ENCODE data around the gene TUSC1.
"Not testable (repeated sequence)": the region's sequence is repeated elsewhere in the genome, so short reads cannot be mapped to it uniquely, and the experiment has no call there.

The TUSC1 gene

GRCh38 chr9:25678147-25678666 lies at the start of gene TUSC1:
Gene TUSC1, minus strand, starts transcription at chr9:25678444. Its CDS starts 132 bp downstream, at chr9:25678312.
- DNase-seq (ENCODE audit: low read depth, low spot score) = no peak

GRCh38 chr9:25726871-25727410 lies 48.7 kb upstream of the TUSC1 start:
- DNase-seq (ENCODE audit: low read depth, low spot score) = no peak

DNA sequence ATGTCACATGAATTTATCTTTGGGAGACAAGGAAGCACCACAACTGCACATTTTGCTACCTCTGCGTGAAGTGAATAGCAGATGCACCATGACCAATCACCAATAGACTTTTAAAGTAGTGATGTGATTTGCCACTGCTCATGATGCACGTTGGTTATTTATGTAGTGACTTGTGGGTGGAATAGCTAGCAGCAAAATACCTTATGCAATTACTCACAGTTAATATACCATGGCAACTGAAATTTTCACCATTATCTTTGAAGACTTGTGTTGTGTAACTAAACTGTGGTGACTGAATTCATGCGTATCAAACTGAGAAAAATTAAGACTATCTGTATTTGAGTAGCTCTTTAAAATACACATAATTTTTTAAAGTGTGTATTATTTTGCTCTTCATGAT lies 46.2 kb upstream of the TUSC1 start:
- no peak for DNase-seq (ENCODE audit: low read depth, low spot score)

DNA sequence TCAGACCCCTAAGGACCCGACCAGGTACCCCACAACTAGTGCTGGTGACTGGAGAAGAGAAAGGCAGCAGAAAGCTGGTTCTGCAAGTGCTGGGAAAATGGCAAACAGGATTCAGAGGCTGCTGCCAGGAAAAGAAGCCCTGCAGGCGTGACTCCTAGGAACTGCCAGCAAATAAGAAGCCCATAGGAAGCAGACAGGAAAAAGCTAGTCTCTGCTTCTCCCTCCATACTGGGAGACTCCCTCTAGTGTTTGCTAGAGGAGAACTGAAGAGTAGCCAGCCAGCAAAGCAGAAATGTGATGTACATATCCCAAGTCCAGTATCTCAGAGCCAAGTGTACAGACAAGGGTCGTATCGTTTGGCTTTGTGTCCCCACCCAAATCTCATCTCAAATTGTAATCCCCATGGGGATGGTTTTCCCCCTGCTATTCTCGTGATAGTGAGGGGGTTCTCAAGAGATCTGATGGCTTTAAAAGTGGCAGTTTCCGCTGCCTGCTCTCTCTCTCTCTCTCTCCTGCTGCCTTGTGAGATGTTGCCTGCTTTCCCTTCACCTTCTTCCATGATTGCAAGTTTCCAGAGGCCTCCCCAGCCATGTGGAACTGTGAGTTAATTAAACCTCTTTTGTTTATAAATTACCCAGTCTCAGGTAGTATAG lies 38.1 kb upstream of the TUSC1 start:
- DNase-seq (ENCODE audit: low read depth, low spot score) = no peak

GRCh38 chr9:25709941-25710340 lies 31.7 kb upstream of the TUSC1 start:
- DNase-seq (ENCODE audit: low read depth, low spot score) = no peak

DNA sequence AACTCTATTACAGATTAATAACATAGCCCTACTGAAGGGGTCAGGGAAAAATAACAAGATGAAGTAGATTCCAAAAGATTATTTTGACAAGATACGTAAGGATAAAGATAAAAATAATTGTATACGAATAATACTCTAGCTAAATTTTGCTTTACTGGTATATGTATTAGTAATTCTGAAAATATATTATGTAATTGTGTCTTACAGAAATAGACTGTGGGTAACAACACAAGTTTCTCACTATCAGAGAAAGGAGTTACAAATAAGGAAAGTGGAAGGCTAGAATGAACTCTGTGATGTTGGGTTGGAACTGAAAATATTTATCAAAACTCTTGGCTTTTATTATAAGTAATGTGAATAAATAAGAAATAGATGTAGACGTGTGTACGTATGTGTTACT lies 26.6 kb upstream of the TUSC1 start:
- DNase-seq (ENCODE audit: low read depth, low spot score) = no peak

DNA sequence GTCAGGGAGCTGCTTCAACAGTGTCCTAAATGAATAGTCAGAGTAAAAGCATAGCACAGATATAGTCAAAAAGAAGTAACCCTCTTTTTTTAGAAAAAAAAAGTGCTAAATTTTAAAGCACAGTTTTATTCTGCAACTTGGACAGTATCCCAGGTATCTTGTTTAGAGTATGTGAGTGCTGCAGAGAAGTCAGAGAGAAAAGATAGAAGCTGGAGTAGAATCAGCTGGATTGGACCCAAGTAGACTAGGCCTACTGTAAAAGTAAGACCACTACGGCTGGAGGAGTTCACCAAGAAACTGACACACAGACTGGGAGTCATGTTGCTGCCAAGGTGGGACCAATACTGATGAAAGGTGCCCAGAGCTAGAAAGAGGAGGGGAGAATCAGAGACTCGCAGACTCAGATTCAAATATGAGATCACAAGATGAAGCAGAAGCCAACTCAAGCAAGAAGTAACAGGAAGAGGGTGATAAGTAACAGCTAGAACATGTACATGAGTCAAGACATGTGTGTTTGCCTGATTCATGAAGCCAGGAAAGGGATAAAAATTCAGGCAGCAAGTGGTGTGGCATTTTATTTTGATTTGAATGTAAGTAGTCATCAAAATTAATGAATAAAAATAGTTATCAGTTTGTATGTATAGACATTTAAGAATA lies 25.6 kb upstream of the TUSC1 start:
- DNase-seq (ENCODE audit: low read depth, low spot score) = no peak

- no peak for DNase-seq (ENCODE audit: low read depth, low spot score)
These were observed 24.3 kb upstream of the TUSC1 start for GRCh38 chr9:25702536-25702935.

DNA sequence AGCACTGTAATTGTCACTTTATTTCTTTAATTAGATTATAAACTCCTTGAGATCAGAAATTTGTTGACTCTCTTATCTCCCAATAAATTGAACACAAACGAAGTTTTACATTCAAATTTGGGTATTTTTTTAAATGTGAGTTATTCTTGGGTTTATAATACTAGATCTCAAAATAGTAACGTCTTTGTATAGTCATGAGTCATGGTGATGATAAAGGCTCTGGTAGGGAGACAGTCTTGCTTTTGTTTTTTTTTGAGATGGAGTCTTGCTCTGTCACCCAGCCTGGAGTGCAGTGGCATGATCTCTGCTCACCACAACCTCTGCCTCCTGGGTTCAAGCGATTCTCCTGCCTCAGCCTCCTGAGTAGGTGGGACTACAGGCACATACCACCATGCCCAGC lies 22.7 kb upstream of the TUSC1 start:
- not testable (repeated sequence) for DNase-seq (ENCODE audit: low read depth, low spot score)

DNA sequence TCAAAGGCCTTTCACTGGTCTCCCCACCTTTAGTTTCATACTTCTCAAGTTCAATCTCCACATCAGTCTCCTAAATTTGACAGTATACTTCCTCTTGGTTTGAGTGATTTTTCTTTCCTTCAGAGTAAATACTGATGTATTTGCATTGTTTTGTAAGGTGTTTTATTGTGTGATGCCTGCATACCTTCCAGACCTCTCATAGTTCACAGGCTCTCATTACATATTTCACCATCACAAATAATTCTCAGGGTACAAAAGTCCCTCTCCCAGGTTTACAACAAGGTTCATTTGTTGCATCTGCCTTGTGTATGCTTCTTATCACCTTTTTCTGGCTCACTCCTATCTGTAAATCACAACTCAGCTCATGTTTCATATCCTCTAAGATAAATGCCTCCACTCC lies 22.2 kb upstream of the TUSC1 start:
- DNase-seq (ENCODE audit: low read depth, low spot score) = no peak

GRCh38 chr9:25691786-25692185 lies 13.5 kb upstream of the TUSC1 start:
- no peak for DNase-seq (ENCODE audit: low read depth, low spot score)

DNA sequence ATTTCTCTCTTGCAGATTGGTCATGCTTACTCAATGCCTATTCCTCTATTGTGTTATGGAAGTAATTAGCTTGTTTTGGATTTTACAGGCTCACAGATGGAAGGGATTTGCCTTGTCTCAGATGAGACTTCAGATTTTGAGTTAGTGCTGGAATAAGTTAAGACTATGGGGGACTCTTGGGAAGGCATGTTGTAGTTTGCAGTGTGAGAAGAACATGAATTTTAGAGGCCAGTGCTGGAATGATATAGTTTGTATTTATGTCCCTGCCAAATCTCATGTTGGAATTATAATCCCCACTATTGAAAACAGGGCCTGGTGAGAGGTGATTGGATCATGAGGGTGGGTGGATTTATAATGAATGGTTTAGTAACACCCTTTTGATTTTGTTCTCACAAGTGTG lies 6.1 kb upstream of the TUSC1 start:
- no peak for DNase-seq (ENCODE audit: low read depth, low spot score)

GRCh38 chr9:25681266-25681665 lies 3.0 kb upstream of the TUSC1 start:
- DNase-seq (ENCODE audit: low read depth, low spot score) = no peak

DNA sequence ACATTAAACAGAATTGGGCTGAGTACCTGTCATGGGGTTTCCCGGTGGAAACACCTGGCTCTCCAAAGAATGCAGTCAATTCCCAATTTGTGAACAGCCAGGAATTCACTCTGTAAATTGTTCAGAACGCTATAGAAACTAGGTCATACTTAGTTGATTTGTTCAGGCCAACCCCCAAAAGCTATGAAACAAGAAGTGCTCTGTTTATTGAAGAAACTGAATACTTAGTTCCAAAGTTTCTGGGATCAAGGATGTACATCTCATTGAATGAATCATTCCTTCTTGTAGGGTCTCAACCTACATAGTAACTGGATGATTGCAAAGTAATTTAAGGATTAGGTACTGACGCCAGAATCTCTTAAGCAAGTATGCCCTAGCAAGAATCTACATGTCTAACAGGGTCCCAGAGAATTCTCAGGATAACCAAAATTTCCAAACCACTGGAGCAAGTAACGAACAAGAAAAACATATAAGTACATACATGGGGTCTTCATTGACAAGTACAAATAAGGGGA lies 659 bp upstream of the TUSC1 start:
- no peak for DNase-seq (ENCODE audit: low read depth, low spot score)

DNA sequence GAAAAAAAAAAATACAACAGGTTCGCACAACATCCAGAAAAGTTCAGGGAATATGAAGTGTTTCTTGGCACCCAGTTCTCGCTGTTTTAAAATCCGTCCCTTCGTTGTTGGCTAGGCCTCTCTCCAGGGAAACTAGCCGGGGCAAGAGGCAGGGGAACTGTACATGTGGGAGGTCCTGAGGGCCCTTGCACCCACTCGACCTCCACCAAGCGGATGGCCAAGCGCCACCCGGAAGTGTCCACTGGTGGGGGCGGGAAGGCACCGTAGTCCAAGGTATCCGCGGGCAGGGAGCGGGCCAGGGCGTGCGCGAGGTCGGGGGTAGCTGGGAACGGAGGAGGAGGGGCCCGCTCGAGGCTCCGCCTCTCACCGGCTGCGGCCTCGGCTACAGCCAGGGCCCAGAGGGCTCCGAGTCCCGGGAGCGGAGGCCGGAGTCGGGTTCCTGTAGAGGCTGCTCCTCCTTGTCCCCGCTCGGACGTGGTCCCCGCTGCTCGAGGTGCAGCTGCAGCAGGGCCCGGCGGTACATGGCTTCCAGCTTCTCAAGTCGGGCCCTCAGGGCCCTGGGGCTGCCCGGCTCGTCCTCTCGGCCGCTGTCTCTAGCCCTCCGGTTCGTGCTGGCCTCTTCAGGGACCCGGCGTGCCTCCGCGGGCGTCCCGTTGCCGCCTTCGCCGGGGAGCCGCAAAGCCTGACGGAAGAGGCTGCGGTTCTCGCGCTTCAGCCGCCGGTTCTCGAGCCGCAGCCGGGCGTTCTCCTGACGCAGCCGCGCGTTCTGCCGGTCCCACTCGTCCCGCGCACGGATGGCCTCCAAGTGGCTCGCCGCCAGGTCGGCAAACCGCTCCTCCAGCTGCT lies 720 bp downstream of the TUSC1 start:
- DNase-seq (ENCODE audit: low read depth, low spot score) = no peak

GRCh38 chr9:25675858-25676257 lies 2.4 kb downstream of the TUSC1 start:
- not testable (repeated sequence) for DNase-seq (ENCODE audit: low read depth, low spot score)

DNA sequence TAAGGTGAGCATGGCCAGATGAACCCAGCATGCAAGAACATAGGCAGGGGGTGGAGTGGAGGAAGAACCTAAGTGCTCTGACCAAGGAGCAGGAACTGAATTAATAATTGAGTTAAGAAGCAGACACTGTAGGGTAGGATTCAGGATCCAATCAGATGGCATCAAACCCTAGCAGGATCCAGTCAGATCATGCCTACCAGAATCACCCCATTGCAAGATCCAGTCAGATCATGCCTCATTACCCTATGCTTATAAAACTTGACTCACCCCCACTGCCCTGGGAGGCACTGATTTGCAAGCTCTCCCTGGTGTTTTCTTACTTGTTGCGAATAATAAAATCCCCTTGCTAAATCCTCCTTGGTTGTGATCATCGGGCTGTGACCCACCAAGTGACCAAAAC lies 19.7 kb downstream of the TUSC1 start:
- no peak for DNase-seq (ENCODE audit: low read depth, low spot score)

- no peak for DNase-seq (ENCODE audit: low read depth, low spot score)
These were observed 23.8 kb downstream of the TUSC1 start for GRCh38 chr9:25654417-25654816.

GRCh38 chr9:25648116-25648515 lies 30.1 kb downstream of the TUSC1 start:
- DNase-seq (ENCODE audit: low read depth, low spot score) = no peak

DNA sequence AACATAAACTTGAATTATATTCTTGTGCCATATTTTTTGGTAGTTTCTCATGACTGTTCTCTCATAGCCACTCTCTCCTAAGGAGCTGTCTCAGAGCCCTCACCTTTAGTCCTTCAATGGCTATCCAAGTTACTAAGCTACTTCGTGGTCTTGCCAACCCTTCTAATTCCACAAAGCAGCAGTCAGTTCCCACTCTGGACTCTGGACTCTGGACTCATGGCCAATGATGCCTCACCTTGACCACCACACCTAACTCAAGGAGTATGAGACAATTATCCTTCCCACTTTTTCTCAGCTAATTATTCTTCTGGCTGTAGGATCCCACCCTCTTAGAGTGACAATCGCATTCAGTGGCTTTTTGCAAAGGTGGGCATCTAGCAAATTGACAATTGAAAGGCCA lies 42.2 kb downstream of the TUSC1 start:
- DNase-seq (ENCODE audit: low read depth, low spot score) = no peak

DNA sequence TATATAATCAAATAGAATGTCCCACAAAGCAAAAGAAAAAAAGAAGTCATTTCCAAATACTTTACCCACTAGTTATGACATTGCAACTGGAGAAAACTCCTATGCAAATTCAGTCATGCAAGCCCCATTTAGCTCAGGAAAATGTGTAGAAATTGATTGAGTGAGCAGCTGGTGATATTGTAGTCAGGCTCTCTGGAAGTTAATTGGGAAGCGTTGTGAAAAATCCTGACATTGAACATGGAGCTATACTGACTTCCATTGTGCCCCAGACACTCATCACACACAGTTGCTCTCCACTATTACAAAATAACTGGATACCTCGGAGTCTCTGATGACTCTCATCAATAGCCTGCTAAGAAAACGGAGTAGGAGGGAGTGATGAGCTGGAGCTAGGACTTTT lies 49.0 kb downstream of the TUSC1 start:
- DNase-seq (ENCODE audit: low read depth, low spot score) = no peak

Measured in activated CD4-positive, CD25-positive, alpha-beta regulatory T cell treated with anti-CD3 and anti-CD28 coated beads, Interleukin-2, amount 50 U/mL, for 16 hours (primary cell).